ENCODE measurements around the gene CSTPP1.

DNA sequence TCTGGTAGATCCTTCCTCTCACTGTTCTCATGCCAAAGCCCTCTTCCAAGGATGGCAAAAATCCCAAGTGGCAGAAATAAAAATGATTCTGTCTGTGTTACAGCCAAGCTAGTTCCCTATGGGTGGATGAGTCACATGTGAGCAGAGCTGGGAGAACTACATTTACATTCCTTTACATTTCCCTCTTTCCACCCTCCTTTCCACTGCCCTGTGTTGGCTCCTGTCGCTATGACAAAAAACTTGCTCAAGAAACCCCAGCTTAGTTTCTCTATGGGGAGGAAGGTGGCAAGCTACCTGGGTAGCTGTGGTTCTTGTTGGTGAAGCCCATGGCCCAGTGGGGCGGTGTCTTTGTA, 268.1 kb downstream of the CSTPP1 start:
- TF ChIP-seq, protein P1, sequence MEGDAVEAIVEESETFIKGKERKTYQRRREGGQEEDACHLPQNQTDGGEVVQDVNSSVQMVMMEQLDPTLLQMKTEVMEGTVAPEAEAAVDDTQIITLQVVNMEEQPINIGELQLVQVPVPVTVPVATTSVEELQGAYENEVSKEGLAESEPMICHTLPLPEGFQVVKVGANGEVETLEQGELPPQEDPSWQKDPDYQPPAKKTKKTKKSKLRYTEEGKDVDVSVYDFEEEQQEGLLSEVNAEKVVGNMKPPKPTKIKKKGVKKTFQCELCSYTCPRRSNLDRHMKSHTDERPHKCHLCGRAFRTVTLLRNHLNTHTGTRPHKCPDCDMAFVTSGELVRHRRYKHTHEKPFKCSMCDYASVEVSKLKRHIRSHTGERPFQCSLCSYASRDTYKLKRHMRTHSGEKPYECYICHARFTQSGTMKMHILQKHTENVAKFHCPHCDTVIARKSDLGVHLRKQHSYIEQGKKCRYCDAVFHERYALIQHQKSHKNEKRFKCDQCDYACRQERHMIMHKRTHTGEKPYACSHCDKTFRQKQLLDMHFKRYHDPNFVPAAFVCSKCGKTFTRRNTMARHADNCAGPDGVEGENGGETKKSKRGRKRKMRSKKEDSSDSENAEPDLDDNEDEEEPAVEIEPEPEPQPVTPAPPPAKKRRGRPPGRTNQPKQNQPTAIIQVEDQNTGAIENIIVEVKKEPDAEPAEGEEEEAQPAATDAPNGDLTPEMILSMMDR (IDR thresholded peaks at IDR 0.05 in 4 of 5, conservative IDR thresholded peaks at IDR 0.05 in 1 of 5): no peak
- TF ChIP-seq POLR2A (IDR thresholded peaks at IDR 0.05): no peak

Measured in gastrocnemius medialis (tissue), 4 donors.